ENCODE measurements around the gene TMEM147. TPM values are rescaled to one million over a fixed set of nuclear protein-coding genes. Genes with fewer than 3 reads are reported as not detected.

The TMEM147 gene
- total RNA-seq, 2 experiments from 2014 or later: 20.3 to 22.0 TPM

DNA sequence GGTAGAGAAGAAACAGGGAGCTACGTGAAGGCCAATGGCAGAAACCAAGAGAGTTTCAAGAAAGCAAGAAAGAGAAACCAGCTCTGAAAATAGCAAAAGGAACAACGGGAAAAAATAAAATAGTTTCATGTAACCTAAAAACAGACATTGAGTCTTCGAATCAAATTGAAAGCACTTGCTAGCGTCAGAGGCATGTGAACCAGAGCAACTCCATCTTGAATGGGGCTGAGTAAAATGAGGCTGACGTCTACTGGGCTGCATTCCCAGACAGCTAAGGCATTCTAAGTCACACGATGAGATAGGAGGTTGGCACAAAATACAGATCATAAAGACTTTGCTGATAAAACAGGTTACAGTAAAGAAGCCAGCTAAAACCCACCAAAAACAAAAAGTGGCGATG lies 33.3 kb downstream of the TMEM147 start:
- Mint-ChIP-seq H3K4me1 (ENCODE audit: low read depth) (no peaks in the 10 kb centered on the region), H3K27ac (no peak overlapping the region)

GRCh38 chr19:35582760-35583159 lies 37.3 kb downstream of the TMEM147 start:
- CTCF ChIA-PET: no interaction called here
- Histone ChIP-seq H3K36me3 (ENCODE audit: insufficient read depth, low read length) (no peaks in the 10 kb centered on the region), H3K4me1 (ENCODE audit: insufficient read depth, low read length) (no peaks in the 10 kb centered on the region), H3K27me3 (ENCODE audit: control insufficient read depth in 1 of 2, insufficient read depth in 2 of 2, low read length in 2 of 2) (peaks cover 3 to 6% of the 10 kb centered on the region in 2 experiments), H3K9me3 (ENCODE audit: control insufficient read depth in 1 of 2, insufficient read depth in 1 of 2, low read length in 2 of 2) (peaks cover 5 to 10% of the 10 kb centered on the region in 2 experiments), H3K27ac (ENCODE audit: low read depth in 1 of 2, low read length in 2 of 2) (no peak overlapping the region), H3K4me3 (ENCODE audit: low read length) (no peak overlapping the region)
- TF ChIP-seq, protein P1, sequence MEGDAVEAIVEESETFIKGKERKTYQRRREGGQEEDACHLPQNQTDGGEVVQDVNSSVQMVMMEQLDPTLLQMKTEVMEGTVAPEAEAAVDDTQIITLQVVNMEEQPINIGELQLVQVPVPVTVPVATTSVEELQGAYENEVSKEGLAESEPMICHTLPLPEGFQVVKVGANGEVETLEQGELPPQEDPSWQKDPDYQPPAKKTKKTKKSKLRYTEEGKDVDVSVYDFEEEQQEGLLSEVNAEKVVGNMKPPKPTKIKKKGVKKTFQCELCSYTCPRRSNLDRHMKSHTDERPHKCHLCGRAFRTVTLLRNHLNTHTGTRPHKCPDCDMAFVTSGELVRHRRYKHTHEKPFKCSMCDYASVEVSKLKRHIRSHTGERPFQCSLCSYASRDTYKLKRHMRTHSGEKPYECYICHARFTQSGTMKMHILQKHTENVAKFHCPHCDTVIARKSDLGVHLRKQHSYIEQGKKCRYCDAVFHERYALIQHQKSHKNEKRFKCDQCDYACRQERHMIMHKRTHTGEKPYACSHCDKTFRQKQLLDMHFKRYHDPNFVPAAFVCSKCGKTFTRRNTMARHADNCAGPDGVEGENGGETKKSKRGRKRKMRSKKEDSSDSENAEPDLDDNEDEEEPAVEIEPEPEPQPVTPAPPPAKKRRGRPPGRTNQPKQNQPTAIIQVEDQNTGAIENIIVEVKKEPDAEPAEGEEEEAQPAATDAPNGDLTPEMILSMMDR (IDR thresholded peaks at IDR 0.05): no peak
- H3K4me1 Mint-ChIP-seq (ENCODE audit: low read depth): no peaks in the 10 kb centered on the region
- no peak for ATAC-seq (ENCODE audit: poor library complexity)
- H3K9me3 Mint-ChIP-seq: no peaks in the 10 kb centered on the region
- POLR2A ChIA-PET: no interaction called here
- no peak overlapping the region for H3K27ac Mint-ChIP-seq
- H3K36me3 Mint-ChIP-seq (ENCODE audit: low read depth): peaks cover 2% of the 10 kb centered on the region
- H3K4me3 Mint-ChIP-seq: no peak overlapping the region
- H3K27me3 Mint-ChIP-seq: peaks cover 35% of the 10 kb centered on the region
- DNase-seq: no peak
- intact Hi-C loops (cut with DNase I, micrococcal nuclease): no loop called here

More for the DNA sequence above, 33.3 kb downstream of the TMEM147 start:
- ChIA-PET POLR2A (no interaction called here), CTCF (no interaction called here)
- H3K27ac ChIP-seq (ENCODE audit: low read depth in 1 of 2, low read length in 2 of 2): no peak overlapping the region
- TF ChIP-seq, protein P1 (IDR thresholded peaks at IDR 0.05): no peak
- Mint-ChIP-seq H3K4me3 (no peak overlapping the region), H3K36me3 (ENCODE audit: low read depth) (peaks cover 4% of the 10 kb centered on the region), H3K9me3 (peaks cover 7% of the 10 kb centered on the region), H3K27me3 (peaks cover 17% of the 10 kb centered on the region)
- H3K9me3 ChIP-seq (ENCODE audit: control insufficient read depth in 1 of 2, insufficient read depth in 1 of 2, low read length in 2 of 2): peaks cover 22 to 29% of the 10 kb centered on the region in 2 experiments
- DNase-seq (no peak), ATAC-seq (ENCODE audit: poor library complexity) (no peak)
- intact Hi-C loops (cut with DNase I, micrococcal nuclease): no loop called here
- no peaks in the 10 kb centered on the region for H3K4me1 ChIP-seq (ENCODE audit: insufficient read depth, low read length)
- H3K36me3 ChIP-seq (ENCODE audit: insufficient read depth, low read length): no peaks in the 10 kb centered on the region
- H3K4me3 ChIP-seq (ENCODE audit: low read length): no peak overlapping the region
- H3K27me3 ChIP-seq (ENCODE audit: control insufficient read depth in 1 of 2, insufficient read depth in 2 of 2, low read length in 2 of 2): peaks cover 4 to 6% of the 10 kb centered on the region in 2 experiments

DNA sequence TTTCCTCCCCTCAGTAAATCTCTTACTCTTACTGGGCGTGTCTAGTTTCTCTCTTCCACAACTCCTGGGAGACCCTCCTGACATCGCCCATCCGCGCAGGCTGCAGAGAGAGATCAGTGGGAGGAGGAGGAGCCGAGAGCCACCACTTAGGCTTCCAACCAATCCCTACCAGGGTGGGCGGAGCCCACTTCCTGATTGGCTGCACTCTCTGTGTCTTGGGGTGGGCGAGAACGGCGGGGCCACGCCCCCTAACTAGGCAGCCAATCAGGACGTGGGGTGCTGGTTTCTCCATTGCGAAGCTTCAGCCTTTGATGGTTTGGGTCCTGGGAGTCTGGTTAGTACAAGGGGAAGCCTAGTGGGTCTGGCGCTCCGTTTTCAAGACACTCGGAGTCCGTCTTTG lies 40.4 kb downstream of the TMEM147 start, which contains the start of gene PMIS2:
Gene PMIS2, plus strand, starts transcription at position 326 of the 400 bp plus-strand sequence. CDS start 87 bp downstream, outside the sequence.
- H3K4me3 ChIP-seq (ENCODE audit: low read length): no peak within 1 kb of the TSS
- TF ChIP-seq, protein P1 (IDR thresholded peaks at IDR 0.05): no peak
- ChIA-PET CTCF (no interaction called here), POLR2A (no interaction called here)
- H3K9me3 Mint-ChIP-seq: no peaks in the 10 kb centered on the region
- H3K36me3 Mint-ChIP-seq (ENCODE audit: low read depth): no peaks in the 10 kb centered on the region
- H3K4me1 Mint-ChIP-seq (ENCODE audit: low read depth): no peaks in the 10 kb centered on the region
- intact Hi-C loops (cut with DNase I, micrococcal nuclease): no loop called here
- H3K36me3 ChIP-seq (ENCODE audit: insufficient read depth, low read length): no peaks in the 10 kb centered on the region
- H3K9me3 ChIP-seq (ENCODE audit: control insufficient read depth in 1 of 2, insufficient read depth in 1 of 2, low read length in 2 of 2): peaks cover 0 to 7% of the 10 kb centered on the region in 2 experiments
- H3K4me3 Mint-ChIP-seq: no peak within 1 kb of the TSS
- no peak for ATAC-seq (ENCODE audit: poor library complexity)
- no peaks in the 10 kb centered on the region for H3K4me1 ChIP-seq (ENCODE audit: insufficient read depth, low read length)
- peak in 1 of 14 experiments; percentile 54 for DNase-seq
- no peak within 1 kb of the TSS for H3K27ac Mint-ChIP-seq
- H3K27ac ChIP-seq (ENCODE audit: low read depth in 1 of 2, low read length in 2 of 2): no peak within 1 kb of the TSS
- H3K27me3 Mint-ChIP-seq: peaks cover 26% of the 10 kb centered on the region
- H3K27me3 ChIP-seq (ENCODE audit: control insufficient read depth in 1 of 2, insufficient read depth in 2 of 2, low read length in 2 of 2): peaks cover 3 to 6% of the 10 kb centered on the region in 2 experiments
